ENCODE results near the gene EPS15. TPM values are rescaled to one million over a fixed set of nuclear protein-coding genes. Genes with fewer than 3 reads are reported as not detected.

EPS15 gene
- total and polyA plus RNA-seq, 4 donors = 79.9 to 179 (median 102) TPM

DNA sequence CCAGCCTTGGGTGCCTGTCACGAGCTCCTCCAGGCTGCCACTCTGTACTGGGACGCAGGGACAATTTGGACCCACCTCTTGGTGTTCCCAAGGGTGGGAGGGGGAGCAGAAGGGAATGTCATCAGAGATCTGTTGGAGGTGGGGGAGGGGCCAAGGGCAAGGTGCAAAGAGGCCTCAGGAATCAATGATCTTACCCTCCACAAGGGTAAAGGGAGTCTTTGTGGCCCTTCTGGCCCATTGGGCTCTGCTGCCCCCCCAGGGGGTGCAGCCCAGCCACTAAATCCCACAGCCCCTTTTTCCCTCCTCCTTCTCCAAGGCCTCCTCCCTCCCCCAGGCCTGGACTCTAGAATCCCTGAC is 197.2 kb downstream of the EPS15 start:
- WGBS (ENCODE audit: insufficient coverage) = 100% methylated on average over 2 of the region's 2 CpGs
- Histone ChIP-seq H3K4me1 (ENCODE audit: control insufficient read depth, insufficient read depth, low read length) (no peaks in the 10 kb centered on the region), H3K36me3 (ENCODE audit: control insufficient read depth, insufficient read depth, low read length) (peaks cover 3% of the 10 kb centered on the region), H3K27me3 (ENCODE audit: control insufficient read depth, insufficient read depth, low read length) (no peaks in the 10 kb centered on the region), H3K9me3 (ENCODE audit: control insufficient read depth, insufficient read depth, low read length) (no peaks in the 10 kb centered on the region), H3K4me3 (ENCODE audit: low read depth, low read length) (no peak overlapping the region), H3K27ac (ENCODE audit: low read depth, low read length) (no peak overlapping the region)
- DNase-seq (ENCODE audit: low read depth in 4 of 6, low spot score in 6 of 6) = no peak

DNA sequence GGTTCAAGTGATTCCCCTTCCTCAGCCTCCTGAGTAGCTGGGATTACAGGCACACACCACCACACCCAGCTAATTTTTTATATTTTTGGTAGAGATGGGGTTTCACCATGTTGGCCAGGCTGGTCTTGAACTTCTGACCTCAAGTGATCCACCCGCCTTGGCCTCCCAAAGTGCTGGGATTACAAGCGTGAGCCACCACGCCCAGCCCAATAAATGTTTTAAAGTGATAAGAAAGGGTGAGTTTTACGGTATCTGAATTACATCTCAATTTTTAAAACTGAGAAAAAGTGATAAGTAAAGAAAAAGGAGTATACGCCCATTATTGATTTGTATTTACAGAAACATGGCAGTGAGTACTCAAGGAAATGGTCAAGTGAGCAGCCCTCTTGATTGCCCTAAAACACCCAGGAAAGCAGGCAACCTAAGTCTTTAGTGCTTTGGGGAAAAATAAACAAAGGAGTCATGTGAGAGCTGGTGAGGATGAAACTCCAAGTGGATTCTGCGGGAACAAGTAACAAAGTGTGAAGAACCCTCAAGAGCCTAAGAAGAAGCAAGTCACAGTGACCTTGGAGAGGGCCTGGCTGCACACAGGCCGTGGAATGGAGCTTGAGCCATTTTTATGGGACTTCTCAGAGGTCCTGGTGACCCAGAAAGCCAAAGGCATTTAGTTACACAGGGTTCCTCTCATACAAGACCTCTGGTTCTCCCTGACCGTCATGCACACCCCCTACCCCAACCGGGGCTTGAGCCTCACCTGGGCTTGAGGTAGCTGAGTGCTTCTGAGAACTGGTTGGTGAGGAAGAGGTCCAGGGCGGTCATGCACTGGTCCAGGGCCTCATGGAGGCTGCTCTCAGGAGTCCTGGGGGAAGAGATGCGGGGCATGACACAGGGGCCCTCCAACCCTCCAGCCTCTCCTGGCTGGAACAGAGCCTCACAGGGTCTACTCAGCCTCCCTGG is 197.8 kb downstream of the EPS15 start:
- H3K36me3 ChIP-seq (ENCODE audit: control insufficient read depth, insufficient read depth, low read length) = peaks cover 3% of the 10 kb centered on the region
- H3K9me3 ChIP-seq (ENCODE audit: control insufficient read depth, insufficient read depth, low read length) = no peaks in the 10 kb centered on the region
- no peaks in the 10 kb centered on the region for H3K4me1 ChIP-seq (ENCODE audit: control insufficient read depth, insufficient read depth, low read length)
- WGBS (ENCODE audit: insufficient coverage) = 95% methylated on average over 5 of the region's 11 CpGs
- no peaks in the 10 kb centered on the region for H3K27me3 ChIP-seq (ENCODE audit: control insufficient read depth, insufficient read depth, low read length)
- no peak overlapping the region for H3K4me3 ChIP-seq (ENCODE audit: low read depth, low read length)
- H3K27ac ChIP-seq (ENCODE audit: low read depth, low read length) = no peak overlapping the region
- DNase-seq (ENCODE audit: low read depth in 4 of 6, low spot score in 6 of 6) = no peak

- Histone ChIP-seq H3K4me3 (ENCODE audit: low read depth, low read length) (no peak overlapping the region), H3K9me3 (ENCODE audit: control insufficient read depth, insufficient read depth, low read length) (no peaks in the 10 kb centered on the region), H3K36me3 (ENCODE audit: control insufficient read depth, insufficient read depth, low read length) (peaks cover 3% of the 10 kb centered on the region), H3K4me1 (ENCODE audit: control insufficient read depth, insufficient read depth, low read length) (no peaks in the 10 kb centered on the region), H3K27ac (ENCODE audit: low read depth, low read length) (no peak overlapping the region), H3K27me3 (ENCODE audit: control insufficient read depth, insufficient read depth, low read length) (no peaks in the 10 kb centered on the region)
- WGBS (ENCODE audit: insufficient coverage) = 83% methylated on average over 7 of the region's 7 CpGs
- no peak for DNase-seq (ENCODE audit: low read depth in 4 of 6, low spot score in 6 of 6)
Measured at GRCh38 chr1:51317798-51318197, 201.3 kb downstream of the EPS15 start.

- 77% methylated on average over 3 of the region's 4 CpGs for WGBS (ENCODE audit: insufficient coverage)
- no peaks in the 10 kb centered on the region for H3K9me3 ChIP-seq (ENCODE audit: control insufficient read depth, insufficient read depth, low read length)
- H3K36me3 ChIP-seq (ENCODE audit: control insufficient read depth, insufficient read depth, low read length) = peaks cover 5% of the 10 kb centered on the region
- H3K4me3 ChIP-seq (ENCODE audit: low read depth, low read length) = no peak overlapping the region
- H3K27me3 ChIP-seq (ENCODE audit: control insufficient read depth, insufficient read depth, low read length) = no peaks in the 10 kb centered on the region
- DNase-seq (ENCODE audit: low read depth in 4 of 6, low spot score in 6 of 6) = no peak
- H3K4me1 ChIP-seq (ENCODE audit: control insufficient read depth, insufficient read depth, low read length) = no peaks in the 10 kb centered on the region
- H3K27ac ChIP-seq (ENCODE audit: low read depth, low read length) = no peak overlapping the region
Measured at GRCh38 chr1:51316846-51317120, 202.3 kb downstream of the EPS15 start.

- H3K27me3 ChIP-seq (ENCODE audit: control insufficient read depth, insufficient read depth, low read length) = no peaks in the 10 kb centered on the region
- DNase-seq (ENCODE audit: low read depth in 4 of 6, low spot score in 6 of 6) = no peak
- H3K4me1 ChIP-seq (ENCODE audit: control insufficient read depth, insufficient read depth, low read length) = no peaks in the 10 kb centered on the region
- 91% methylated on average over 8 of the region's 9 CpGs for WGBS (ENCODE audit: insufficient coverage)
- H3K9me3 ChIP-seq (ENCODE audit: control insufficient read depth, insufficient read depth, low read length) = no peaks in the 10 kb centered on the region
- no peak overlapping the region for H3K4me3 ChIP-seq (ENCODE audit: low read depth, low read length)
- no peak overlapping the region for H3K27ac ChIP-seq (ENCODE audit: low read depth, low read length)
- H3K36me3 ChIP-seq (ENCODE audit: control insufficient read depth, insufficient read depth, low read length) = peaks cover 6% of the 10 kb centered on the region
Measured at GRCh38 chr1:51316113-51316845, 202.8 kb downstream of the EPS15 start.

DNA sequence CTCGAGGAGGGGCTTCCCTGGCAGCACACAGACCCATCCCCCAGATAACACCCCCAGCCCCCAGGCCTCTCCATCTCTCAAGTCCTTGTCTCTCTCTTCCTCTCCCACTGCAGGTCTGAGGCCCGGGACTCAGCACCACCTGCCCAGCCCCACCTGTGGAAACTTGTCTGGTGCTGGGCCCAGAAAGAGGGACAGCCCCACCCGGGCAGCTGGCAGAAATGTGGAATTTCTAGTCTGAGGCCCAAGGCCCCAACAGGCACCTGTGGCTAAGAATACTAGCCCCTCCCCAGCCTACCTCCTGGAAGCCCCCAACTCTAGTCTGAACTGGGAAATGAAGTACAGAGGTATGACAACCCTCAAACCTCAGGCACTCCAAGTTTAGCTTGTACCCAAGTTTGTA is 204.1 kb downstream of the EPS15 start:
- DNase-seq (ENCODE audit: low read depth in 4 of 6, low spot score in 6 of 6) = no peak
- Histone ChIP-seq H3K4me1 (ENCODE audit: control insufficient read depth, insufficient read depth, low read length) (no peaks in the 10 kb centered on the region), H3K9me3 (ENCODE audit: control insufficient read depth, insufficient read depth, low read length) (no peaks in the 10 kb centered on the region), H3K27ac (ENCODE audit: low read depth, low read length) (no peak overlapping the region), H3K27me3 (ENCODE audit: control insufficient read depth, insufficient read depth, low read length) (no peaks in the 10 kb centered on the region), H3K36me3 (ENCODE audit: control insufficient read depth, insufficient read depth, low read length) (peaks cover 6% of the 10 kb centered on the region), H3K4me3 (ENCODE audit: low read depth, low read length) (no peak overlapping the region)
- 96% methylated on average over 3 of the region's 3 CpGs for WGBS (ENCODE audit: insufficient coverage)

- H3K9me3 ChIP-seq (ENCODE audit: control insufficient read depth, insufficient read depth, low read length) = no peaks in the 10 kb centered on the region
- H3K27me3 ChIP-seq (ENCODE audit: control insufficient read depth, insufficient read depth, low read length) = no peaks in the 10 kb centered on the region
- no peaks in the 10 kb centered on the region for H3K4me1 ChIP-seq (ENCODE audit: control insufficient read depth, insufficient read depth, low read length)
- no peak overlapping the region for H3K27ac ChIP-seq (ENCODE audit: low read depth, low read length)
- H3K36me3 ChIP-seq (ENCODE audit: control insufficient read depth, insufficient read depth, low read length) = peaks cover 6% of the 10 kb centered on the region
- no peak overlapping the region for H3K4me3 ChIP-seq (ENCODE audit: low read depth, low read length)
- WGBS (ENCODE audit: insufficient coverage) = 88% methylated on average over 10 of the region's 12 CpGs
- no peak for DNase-seq (ENCODE audit: low read depth in 4 of 6, low spot score in 6 of 6)
Measured at GRCh38 chr1:51313961-51314777, 204.9 kb downstream of the EPS15 start.

- Histone ChIP-seq H3K27ac (ENCODE audit: low read depth, low read length) (no peak overlapping the region), H3K27me3 (ENCODE audit: control insufficient read depth, insufficient read depth, low read length) (no peaks in the 10 kb centered on the region), H3K36me3 (ENCODE audit: control insufficient read depth, insufficient read depth, low read length) (peaks cover 6% of the 10 kb centered on the region), H3K9me3 (ENCODE audit: control insufficient read depth, insufficient read depth, low read length) (no peaks in the 10 kb centered on the region), H3K4me3 (ENCODE audit: low read depth, low read length) (no peak overlapping the region), H3K4me1 (ENCODE audit: control insufficient read depth, insufficient read depth, low read length) (no peaks in the 10 kb centered on the region)
- 87% methylated on average over 5 of the region's 5 CpGs for WGBS (ENCODE audit: insufficient coverage)
- DNase-seq (ENCODE audit: low read depth in 4 of 6, low spot score in 6 of 6) = no peak
Measured at GRCh38 chr1:51313268-51313852, 205.7 kb downstream of the EPS15 start.

DNA sequence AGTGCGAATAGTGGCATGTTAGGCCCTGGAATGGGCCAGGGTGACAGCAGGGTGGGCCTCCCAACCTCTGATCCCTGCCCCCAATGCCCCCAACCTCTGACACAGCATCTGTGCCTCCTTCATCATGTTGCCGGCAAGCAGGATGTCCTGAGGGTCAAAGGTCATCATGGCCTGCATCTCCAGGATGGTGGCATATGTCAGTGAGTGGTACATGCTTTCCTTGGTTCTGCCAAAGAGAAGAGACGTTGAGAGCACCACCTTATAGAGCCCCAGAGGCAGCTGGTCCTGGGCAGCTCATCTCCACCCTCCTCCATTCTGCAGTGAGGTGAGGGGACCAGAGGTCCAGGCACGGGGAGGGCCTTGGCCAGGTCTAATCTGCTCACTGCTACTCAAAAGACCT is 206.3 kb downstream of the EPS15 start:
- no peak overlapping the region for H3K27ac ChIP-seq (ENCODE audit: low read depth, low read length)

More for the DNA sequence above, 206.3 kb downstream of the EPS15 start:
- Histone ChIP-seq H3K36me3 (ENCODE audit: control insufficient read depth, insufficient read depth, low read length) (peaks cover 3% of the 10 kb centered on the region), H3K27me3 (ENCODE audit: control insufficient read depth, insufficient read depth, low read length) (no peaks in the 10 kb centered on the region), H3K4me3 (ENCODE audit: low read depth, low read length) (no peak overlapping the region), H3K9me3 (ENCODE audit: control insufficient read depth, insufficient read depth, low read length) (no peaks in the 10 kb centered on the region), H3K4me1 (ENCODE audit: control insufficient read depth, insufficient read depth, low read length) (no peaks in the 10 kb centered on the region)
- no peak for DNase-seq (ENCODE audit: low read depth in 4 of 6, low spot score in 6 of 6)
- WGBS (ENCODE audit: insufficient coverage) = 87% methylated on average over 3 of the region's 4 CpGs
